CD14-positive monocyte (primary cell): ENCODE data around the gene VAV2. TPM values are rescaled to one million over a fixed set of nuclear protein-coding genes. Genes with fewer than 3 reads are reported as not detected.

Experiments used
- DNase-seq, 3 donors: peaks; one replicate each; pipeline ENCODE4 v3.0.0-alpha.2; 2011 to 2022
- H2AFZ ChIP-seq: 2 replicates; pipeline ENCODE4 v1.6.0; 2012; ENCODE audit warnings: mild to moderate bottlenecking, low read depth, low read length, inconsistent platforms; ENCODE audit not compliant: insufficient read depth, poor library complexity, severe bottlenecking
- H3K27ac ChIP-seq, 2 donors: 1 replicate in 1 of 2; 2 replicates in 1 of 2; pipeline ENCODE4 v1.5.1; 2012 to 2013; ENCODE audit warnings: low read length in 2 of 2, control low read depth in 1 of 2, inconsistent platforms in 1 of 2, low read depth in 1 of 2, mild to moderate bottlenecking in 1 of 2
- H3K27me3 ChIP-seq, 2 donors: one replicate each; pipeline versions ENCODE4 v1.6.0 to v1.6.1; 2011 to 2013; ENCODE audit warnings: low read length in 2 of 2; ENCODE audit not compliant: control insufficient read depth in 2 of 2, insufficient read depth in 2 of 2
- H3K36me3 ChIP-seq, 2 donors: replicated peaks in 1 of 2; 1 replicate in 1 of 2; 2 replicates in 1 of 2; pipeline versions ENCODE4 v1.5.1 to v1.6.1; 2012 to 2013; ENCODE audit warnings: low read length in 2 of 2, control low read depth in 1 of 2, inconsistent platforms in 1 of 2, mild to moderate bottlenecking in 1 of 2; ENCODE audit not compliant: insufficient read depth in 2 of 2, control insufficient read depth in 1 of 2
- H3K4me1 ChIP-seq, 2 donors: 1 replicate in 1 of 2; 2 replicates in 1 of 2; pipeline versions ENCODE4 v1.5.1 to v1.6.1; 2012 to 2013; ENCODE audit warnings: low read length in 2 of 2, control low read depth in 1 of 2, inconsistent platforms in 1 of 2, mild to moderate bottlenecking in 1 of 2, moderate library complexity in 1 of 2; ENCODE audit not compliant: insufficient read depth in 2 of 2, control insufficient read depth in 1 of 2
- H3K4me2 ChIP-seq: replicated peaks from 2 replicates; pipeline ENCODE3; 2012; ENCODE audit warnings: low read length, moderate library complexity, mild to moderate bottlenecking; ENCODE audit not compliant: poor library complexity, severe bottlenecking; ENCODE audit errors: extremely low read depth
- H3K4me3 ChIP-seq, 3 experiments: fragments of 200-600 bp in 1 of 3; sonication (generic) in 1 of 3; replicated peaks in 1 of 3; 1 replicate in 2 of 3; 2 replicates in 1 of 3; pipeline ENCODE4 v1.5.1; 2011 to 2013; ENCODE audit warnings: low read length in 3 of 3, mild to moderate bottlenecking in 3 of 3, control low read depth in 2 of 3, low read depth in 2 of 3, inconsistent platforms in 1 of 3, moderate library complexity in 1 of 3
- H3K79me2 ChIP-seq: 2 replicates; pipeline ENCODE4 v1.6.0; 2012; ENCODE audit warnings: mild to moderate bottlenecking, control low read depth, inconsistent platforms, low read length, moderate library complexity; ENCODE audit not compliant: insufficient read depth
- H3K9ac ChIP-seq: 2 replicates; pipeline ENCODE4 v1.6.0; 2017; ENCODE audit warnings: low read length, mild to moderate bottlenecking; ENCODE audit not compliant: insufficient read depth, poor library complexity, severe bottlenecking
- H3K9me3 ChIP-seq, 2 donors: replicated peaks in 1 of 2; 1 replicate in 1 of 2; 2 replicates in 1 of 2; pipeline versions ENCODE4 v1.5.1 to v1.6.1; 2012 to 2013; ENCODE audit warnings: low read length in 2 of 2, control low read depth in 1 of 2; ENCODE audit not compliant: control insufficient read depth in 1 of 2, insufficient read depth in 1 of 2
- H4K20me1 ChIP-seq: 2 replicates; pipeline ENCODE4 v1.6.0; 2012; ENCODE audit warnings: mild to moderate bottlenecking, low read length, control low read depth, moderate library complexity; ENCODE audit not compliant: insufficient read depth
- H3K27ac Mint-ChIP-seq, 7 donors: one replicate each; pipeline ENCODE4 v1.8.0; 2020; ENCODE audit warnings: mild to moderate bottlenecking in 7 of 7, mixed read lengths in 7 of 7, moderate library complexity in 6 of 7, inconsistent platforms in 2 of 7
- H3K27me3 Mint-ChIP-seq, 3 donors: one replicate each; pipeline ENCODE4 v1.8.0; 2021 to 2022; ENCODE audit warnings: low read depth in 3 of 3, mild to moderate bottlenecking in 3 of 3, mixed read lengths in 3 of 3, moderate library complexity in 3 of 3, inconsistent platforms in 1 of 3
- H3K36me3 Mint-ChIP-seq, 2 donors: one replicate each; pipeline ENCODE4 v1.8.0; 2020; ENCODE audit warnings: mixed read lengths in 2 of 2, inconsistent platforms in 1 of 2, mild to moderate bottlenecking in 1 of 2
- H3K4me1 Mint-ChIP-seq: one replicate; pipeline ENCODE4 v1.8.0; 2020; ENCODE audit warnings: mild to moderate bottlenecking, mixed read lengths
- H3K4me3 Mint-ChIP-seq, 2 donors: one replicate each; pipeline ENCODE4 v1.8.0; 2020; ENCODE audit warnings: mild to moderate bottlenecking in 2 of 2, mixed read lengths in 2 of 2, moderate library complexity in 1 of 2
- H3K9me3 Mint-ChIP-seq, 7 donors: one replicate each; pipeline ENCODE4 v1.8.0; 2020 to 2022; ENCODE audit warnings: mixed read lengths in 7 of 7, mild to moderate bottlenecking in 6 of 7, moderate library complexity in 6 of 7, inconsistent platforms in 2 of 7
- CTCF ChIP-seq: fragments of 200-600 bp; IDR thresholded peaks from one replicate; pipeline ENCODE4 v1.8.0; 2022; ENCODE audit warnings: antibody characterized with exemption, mild to moderate bottlenecking
- WGBS: methylation state at CpG from one replicate; pipeline ENCODE4 v1.1.5; 2013; ENCODE audit warnings: missing lambda C conversion rate; ENCODE audit not compliant: insufficient coverage; 5-methylcytosine and 5-hydroxymethylcytosine counted together
- intact Hi-C, 2 donors: fragments of 100-400 bp; cut with micrococcal nuclease; formaldehyde crosslinking; loops; one replicate each; pipeline versions ENCODE4 v1.15.0 to v1.15.1; 2023
- polyA plus RNA-seq, 3 donors: library from polyadenylated mRNA; depleted of rRNA in 1 of 3; unstranded in 2 of 3; stranded (reverse) in 1 of 3; fragments of 300-500 nt in 2 of 3; fragments of >200 nt in 1 of 3; fragmentation: Illumina TruSeq in 2 of 3; gene quantifications; 1 replicate in 2 of 3; 2 replicates in 1 of 3; pipeline ENCODE4 v1.2.3, GENCODE V29; 2012 to 2021

VAV2 gene
- polyA plus RNA-seq, 3 donors: 2.3 to 13.6 (median 2.3) TPM

GRCh38 chr9:133815781-133816180, 176.3 kb downstream of the VAV2 start:
- Mint-ChIP-seq H3K36me3 (peaks cover 15 to 47% of the 10 kb centered on the region in 2 donors), H3K4me3 (no peak overlapping the region), H3K4me1 (no peaks in the 10 kb centered on the region), H3K9me3 (peaks cover 0 to 2% (median 0%) of the 10 kb centered on the region in 7 donors), H3K27ac (peak overlapping the region in 1 of 7 donors; percentile 6), H3K27me3 (peaks cover 0 to 3% (median 3%) of the 10 kb centered on the region in 3 donors)
- H3K79me2 ChIP-seq: no peaks in the 10 kb centered on the region
- H3K4me2 ChIP-seq: no peak overlapping the region
- peaks cover 0 to 16% of the 10 kb centered on the region in 2 donors for H3K36me3 ChIP-seq
- H3K27ac ChIP-seq: no peak overlapping the region
- H3K27me3 ChIP-seq: no peaks in the 10 kb centered on the region
- no peaks in the 10 kb centered on the region for H4K20me1 ChIP-seq
- no peak overlapping the region for H2AFZ ChIP-seq
- WGBS: 62% methylated on average over 2 of the region's 9 CpGs
- no peak overlapping the region for H3K4me3 ChIP-seq
- no peak for TF ChIP-seq CTCF
- no peaks in the 10 kb centered on the region for H3K9me3 ChIP-seq
- H3K4me1 ChIP-seq: no peaks in the 10 kb centered on the region
- no peak overlapping the region for H3K9ac ChIP-seq
- no peak for DNase-seq
- intact Hi-C loops: no loop called here

- Histone ChIP-seq H4K20me1 (no peaks in the 10 kb centered on the region), H3K4me2 (no peak overlapping the region), H3K4me3 (no peak overlapping the region), H3K36me3 (peaks cover under 1 to 26% of the 10 kb centered on the region in 2 donors), H3K27ac (no peak overlapping the region), H3K9me3 (no peaks in the 10 kb centered on the region), H2AFZ (no peak overlapping the region), H3K9ac (no peak overlapping the region), H3K79me2 (no peaks in the 10 kb centered on the region), H3K4me1 (no peaks in the 10 kb centered on the region), H3K27me3 (no peaks in the 10 kb centered on the region)
- H3K27me3 Mint-ChIP-seq: peaks cover 0 to 3% (median 3%) of the 10 kb centered on the region in 3 donors
- peaks cover 0 to 2% (median 0%) of the 10 kb centered on the region in 7 donors for H3K9me3 Mint-ChIP-seq
- WGBS: 94% methylated on average over 19 of the region's 25 CpGs
- intact Hi-C loops: no loop called here
- peaks cover 15 to 48% of the 10 kb centered on the region in 2 donors for H3K36me3 Mint-ChIP-seq
- no peak overlapping the region for H3K4me3 Mint-ChIP-seq
- TF ChIP-seq CTCF: no peak
- no peaks in the 10 kb centered on the region for H3K4me1 Mint-ChIP-seq
- no peak for DNase-seq
- H3K27ac Mint-ChIP-seq: no peak overlapping the region
These were observed 177.4 kb downstream of the VAV2 start for GRCh38 chr9:133814586-133815208.
